ENCODE data around the gene DCST1.

DNA sequence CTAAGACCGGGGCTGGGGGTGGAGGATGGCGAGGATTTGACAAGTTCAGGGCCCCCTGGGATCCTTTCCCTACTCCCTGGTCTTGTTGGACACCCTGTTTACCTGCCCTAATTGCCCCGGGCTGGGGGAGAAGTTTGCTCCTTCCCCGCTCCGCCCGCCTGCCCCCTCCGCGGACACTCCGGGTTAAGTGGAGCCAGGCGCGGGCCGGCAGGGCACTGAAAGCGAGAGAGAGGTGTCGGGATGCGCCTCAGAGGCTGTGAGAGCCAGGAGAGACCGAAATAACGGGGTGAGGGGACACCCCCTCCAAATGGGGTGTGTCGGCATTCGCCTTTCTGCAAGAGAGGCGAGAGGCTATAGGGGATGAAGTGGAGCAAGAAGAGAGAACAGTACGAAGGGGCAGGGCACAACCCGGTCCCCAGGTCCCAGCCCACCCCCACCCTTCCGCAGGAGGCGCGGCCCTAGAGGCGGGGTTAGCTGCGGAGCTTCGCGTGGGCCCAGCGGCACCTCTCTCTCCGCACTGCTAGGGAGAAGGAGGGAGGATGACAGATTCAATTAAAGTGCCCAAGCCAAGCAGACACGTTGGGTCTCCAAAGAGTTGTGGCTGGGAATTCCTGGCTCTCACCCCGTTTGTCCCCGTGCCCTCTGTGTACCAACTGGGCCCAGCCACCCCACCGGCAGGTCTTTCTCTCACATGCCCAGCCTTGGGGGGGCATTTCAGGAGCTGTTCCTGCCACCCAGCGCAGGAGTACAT is 48.9 kb downstream of the DCST1 start:
- TF ChIP-seq EP300 (IDR thresholded peaks at IDR 0.05) = no peak
- TF ChIP-seq USF2 (IDR thresholded peaks at IDR 0.05) = no peak
- no peak for TF ChIP-seq CTCF (IDR thresholded peaks at IDR 0.05)
- no peak for TF ChIP-seq GATA3 (IDR thresholded peaks at IDR 0.05; ENCODE audit: borderline replicate concordance)
- TF ChIP-seq SMC3 (IDR thresholded peaks at IDR 0.05) = no peak
- no peak for TF ChIP-seq RFX5 (IDR thresholded peaks at IDR 0.05)
- no peak for TF ChIP-seq HDAC2 (IDR thresholded peaks at IDR 0.05)

All from A549 (cell line).